ENCODE results near the gene REXO1.

DNA sequence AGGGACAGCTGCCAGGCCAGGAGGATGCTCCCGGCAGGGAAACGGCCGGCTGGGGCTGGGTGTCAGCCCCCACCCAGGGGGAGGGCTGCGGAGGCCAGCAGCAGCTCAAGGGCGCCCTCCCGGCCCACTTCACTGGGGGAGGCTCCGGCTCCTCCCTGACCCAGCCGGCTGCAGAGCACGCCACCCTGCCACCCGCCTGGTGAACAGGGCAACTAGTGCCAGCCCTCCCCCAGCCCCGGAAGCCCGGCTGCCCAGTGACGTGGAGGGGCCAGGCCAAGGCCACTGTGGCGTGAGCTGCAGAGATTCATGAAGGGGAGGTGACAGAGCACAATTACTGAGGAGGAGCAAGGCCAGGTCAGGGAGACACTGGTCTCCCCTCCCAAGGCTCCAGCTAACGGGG lies 14.7 kb downstream of the REXO1 start:
- TF ChIP-seq, protein P1, sequence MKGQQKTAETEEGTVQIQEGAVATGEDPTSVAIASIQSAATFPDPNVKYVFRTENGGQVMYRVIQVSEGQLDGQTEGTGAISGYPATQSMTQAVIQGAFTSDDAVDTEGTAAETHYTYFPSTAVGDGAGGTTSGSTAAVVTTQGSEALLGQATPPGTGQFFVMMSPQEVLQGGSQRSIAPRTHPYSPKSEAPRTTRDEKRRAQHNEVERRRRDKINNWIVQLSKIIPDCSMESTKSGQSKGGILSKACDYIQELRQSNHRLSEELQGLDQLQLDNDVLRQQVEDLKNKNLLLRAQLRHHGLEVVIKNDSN (CRISPR knock-in tag; IDR thresholded peaks at IDR 0.05): no peak
- TF ChIP-seq, protein P2, sequence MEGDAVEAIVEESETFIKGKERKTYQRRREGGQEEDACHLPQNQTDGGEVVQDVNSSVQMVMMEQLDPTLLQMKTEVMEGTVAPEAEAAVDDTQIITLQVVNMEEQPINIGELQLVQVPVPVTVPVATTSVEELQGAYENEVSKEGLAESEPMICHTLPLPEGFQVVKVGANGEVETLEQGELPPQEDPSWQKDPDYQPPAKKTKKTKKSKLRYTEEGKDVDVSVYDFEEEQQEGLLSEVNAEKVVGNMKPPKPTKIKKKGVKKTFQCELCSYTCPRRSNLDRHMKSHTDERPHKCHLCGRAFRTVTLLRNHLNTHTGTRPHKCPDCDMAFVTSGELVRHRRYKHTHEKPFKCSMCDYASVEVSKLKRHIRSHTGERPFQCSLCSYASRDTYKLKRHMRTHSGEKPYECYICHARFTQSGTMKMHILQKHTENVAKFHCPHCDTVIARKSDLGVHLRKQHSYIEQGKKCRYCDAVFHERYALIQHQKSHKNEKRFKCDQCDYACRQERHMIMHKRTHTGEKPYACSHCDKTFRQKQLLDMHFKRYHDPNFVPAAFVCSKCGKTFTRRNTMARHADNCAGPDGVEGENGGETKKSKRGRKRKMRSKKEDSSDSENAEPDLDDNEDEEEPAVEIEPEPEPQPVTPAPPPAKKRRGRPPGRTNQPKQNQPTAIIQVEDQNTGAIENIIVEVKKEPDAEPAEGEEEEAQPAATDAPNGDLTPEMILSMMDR (IDR thresholded peaks at IDR 0.05): no peak
- TF ChIP-seq, protein P3, sequence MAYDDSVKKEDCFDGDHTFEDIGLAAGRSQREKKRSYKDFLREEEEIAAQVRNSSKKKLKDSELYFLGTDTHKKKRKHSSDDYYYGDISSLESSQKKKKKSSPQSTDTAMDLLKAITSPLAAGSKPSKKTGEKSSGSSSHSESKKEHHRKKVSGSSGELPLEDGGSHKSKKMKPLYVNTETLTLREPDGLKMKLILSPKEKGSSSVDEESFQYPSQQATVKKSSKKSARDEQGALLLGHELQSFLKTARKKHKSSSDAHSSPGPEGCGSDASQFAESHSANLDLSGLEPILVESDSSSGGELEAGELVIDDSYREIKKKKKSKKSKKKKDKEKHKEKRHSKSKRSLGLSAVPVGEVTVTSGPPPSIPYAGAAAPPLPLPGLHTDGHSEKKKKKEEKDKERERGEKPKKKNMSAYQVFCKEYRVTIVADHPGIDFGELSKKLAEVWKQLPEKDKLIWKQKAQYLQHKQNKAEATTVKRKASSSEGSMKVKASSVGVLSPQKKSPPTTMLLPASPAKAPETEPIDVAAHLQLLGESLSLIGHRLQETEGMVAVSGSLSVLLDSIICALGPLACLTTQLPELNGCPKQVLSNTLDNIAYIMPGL (CRISPR knock-in tag; IDR thresholded peaks at IDR 0.05): no peak
- no peak for TF ChIP-seq TEAD4 (CRISPR knock-in tag; IDR thresholded peaks at IDR 0.05)
- no peak for TF ChIP-seq ZBTB21 (CRISPR knock-in tag; IDR thresholded peaks at IDR 0.05; ENCODE audit: borderline replicate concordance)
- no peak for TF ChIP-seq SP1 (CRISPR knock-in tag; conservative IDR thresholded peaks at IDR 0.05)
- no peak for TF ChIP-seq FOXP1 (CRISPR knock-in tag; IDR thresholded peaks at IDR 0.05; ENCODE audit: borderline replicate concordance)

Data from WTC11 (cell line).